IMR-90 (cell line): ENCODE results near the gene PDZD8. TPM values are rescaled to one million over a fixed set of nuclear protein-coding genes. Genes with fewer than 3 reads are reported as not detected.

Experiments
- ATAC-seq: fragments of 200-7000 bp; cut with Tn5 transposase; 2 replicates; pipeline ENCODE4 v1.9.1; 2020; ENCODE audit warnings: low read depth, mild to moderate bottlenecking, moderate library complexity
- BruUV-seq: library from RNA; stranded (reverse); fragments of 400-500 nt; replicated peaks from 2 replicates; lab custom pipeline; 2021; lab: Mats Ljungman, UMichigan
- CTCF ChIA-PET: fragments of 300-600 bp; formaldehyde crosslinking; extraction: SDS; loops from one replicate; lab custom pipeline; 2021; ENCODE audit warnings: antibody characterized with exemption; lab: Yijun Ruan, JAX
- POLR2A ChIA-PET: fragments of 300-600 bp; sonication (Branson Sonifier 250); formaldehyde crosslinking; loops from one replicate; lab custom pipeline; 2022; ENCODE audit warnings: antibody characterized with exemption; ENCODE audit not compliant: unreplicated experiment; lab: Charles Lee
- DNase-seq: peaks from one replicate; pipeline ENCODE4 v3.0.0; 2013
- H2AFZ ChIP-seq: replicated peaks from 2 replicates; pipeline ENCODE3; 2013; ENCODE audit warnings: low read length, mild to moderate bottlenecking; ENCODE audit not compliant: poor library complexity
- H2AK5ac ChIP-seq: 2 replicates; pipeline ENCODE4 v1.6.1; 2013; ENCODE audit warnings: low read depth, low read length, inconsistent platforms
- H2AK9ac ChIP-seq: replicated peaks from 2 replicates; pipeline ENCODE3; 2013; ENCODE audit warnings: mild to moderate bottlenecking, low read depth, low read length, moderate library complexity; ENCODE audit not compliant: poor library complexity
- H2BK120ac ChIP-seq: 2 replicates; pipeline ENCODE4 v1.6.1; 2013; ENCODE audit warnings: low read depth, low read length, inconsistent platforms
- H2BK15ac ChIP-seq: 3 replicates; pipeline ENCODE4 v1.6.1; 2013; ENCODE audit warnings: low read depth, low read length, inconsistent platforms
- H2BK20ac ChIP-seq: 2 replicates; pipeline ENCODE4 v1.6.1; 2013; ENCODE audit warnings: low read depth, mild to moderate bottlenecking, inconsistent platforms, low read length, moderate library complexity
- H2BK5ac ChIP-seq: 2 replicates; pipeline ENCODE4 v1.6.1; 2013; ENCODE audit warnings: mild to moderate bottlenecking, low read depth, low read length, inconsistent platforms; ENCODE audit not compliant: poor library complexity, severe bottlenecking
- H3K14ac ChIP-seq: replicated peaks from 2 replicates; pipeline ENCODE4 v1.6.1; 2013; ENCODE audit warnings: low read depth, low read length, inconsistent platforms
- H3K18ac ChIP-seq: 2 replicates; pipeline ENCODE4 v1.6.1; 2013; ENCODE audit warnings: low read depth, low read length, control low read depth
- H3K23ac ChIP-seq: 2 replicates; pipeline ENCODE4 v1.6.1; 2013; ENCODE audit warnings: low read depth, low read length, inconsistent platforms
- H3K27ac ChIP-seq: 2 replicates; pipeline ENCODE4 v1.5.1; 2013; ENCODE audit warnings: mild to moderate bottlenecking, control low read depth, low read length; ENCODE audit not compliant: insufficient read depth
- H3K27me3 ChIP-seq: 2 replicates; pipeline ENCODE4 v1.6.1; 2013; ENCODE audit warnings: low read length; ENCODE audit not compliant: control insufficient read depth, insufficient read depth
- H3K36me3 ChIP-seq: 2 replicates; pipeline ENCODE4 v1.6.1; 2013; ENCODE audit warnings: low read length, mixed read lengths; ENCODE audit not compliant: control insufficient read depth, insufficient read depth
- H3K4ac ChIP-seq: 2 replicates; pipeline ENCODE4 v1.6.1; 2013; ENCODE audit warnings: low read depth, low read length, inconsistent platforms
- H3K4me1 ChIP-seq: 2 replicates; pipeline ENCODE4 v1.6.1; 2013; ENCODE audit warnings: low read length, mixed read lengths; ENCODE audit not compliant: control insufficient read depth, insufficient read depth
- H3K4me2 ChIP-seq: 2 replicates; pipeline ENCODE4 v1.6.1; 2013; ENCODE audit warnings: low read depth, mild to moderate bottlenecking, control low read depth, low read length, moderate library complexity
- H3K4me3 ChIP-seq: 2 replicates; pipeline ENCODE4 v1.5.1; 2013; ENCODE audit warnings: low read depth, mild to moderate bottlenecking, control low read depth, low read length, moderate library complexity; ENCODE audit not compliant: insufficient read depth
- H3K56ac ChIP-seq: 2 replicates; pipeline ENCODE4 v1.6.1; 2013; ENCODE audit warnings: low read length, inconsistent platforms; ENCODE audit not compliant: insufficient read depth; ENCODE audit errors: extremely low read depth
- H3K79me1 ChIP-seq, 2 experiments: 2 replicates each; pipeline ENCODE4 v1.6.1; 2013; ENCODE audit warnings: low read length in 2 of 2, inconsistent platforms in 1 of 2, low read depth in 1 of 2
- H3K9ac ChIP-seq: 2 replicates; pipeline ENCODE4 v1.6.1; 2013; ENCODE audit warnings: low read depth, low read length, control low read depth
- H3K9me1 ChIP-seq: 2 replicates; pipeline ENCODE4 v1.6.1; 2013; ENCODE audit warnings: low read length, inconsistent platforms; ENCODE audit not compliant: insufficient read depth
- H3K9me3 ChIP-seq: 2 replicates; pipeline ENCODE4 v1.6.1; 2013; ENCODE audit warnings: low read length; ENCODE audit not compliant: control insufficient read depth, insufficient read depth
- H4K20me1 ChIP-seq: 2 replicates; pipeline ENCODE4 v1.6.1; 2013; ENCODE audit warnings: low read length, inconsistent platforms; ENCODE audit not compliant: insufficient read depth
- H4K5ac ChIP-seq: 2 replicates; pipeline ENCODE4 v1.6.1; 2013; ENCODE audit warnings: mild to moderate bottlenecking, low read depth, low read length, control low read depth
- H4K8ac ChIP-seq, 2 experiments: 2 replicates each; pipeline ENCODE4 v1.6.1; 2013; ENCODE audit warnings: low read depth in 2 of 2, low read length in 2 of 2, control low read depth in 1 of 2, inconsistent platforms in 1 of 2
- H4K91ac ChIP-seq: 2 replicates; pipeline ENCODE4 v1.6.1; 2013; ENCODE audit warnings: low read depth, low read length, inconsistent platforms; ENCODE audit not compliant: insufficient read depth
- BHLHE40 ChIP-seq: fragments of 150-350 bp; IDR thresholded peaks from 2 replicates; pipeline ENCODE4 v1.6.1; 2016; ENCODE audit warnings: mild to moderate bottlenecking, low read depth, low read length
- CEBPB ChIP-seq: IDR thresholded peaks from 2 replicates; pipeline ENCODE4 v1.6.1; 2012; ENCODE audit warnings: low read depth, low read length, improper control_type of control experiment
- FOS ChIP-seq: fragments of 150-350 bp; IDR thresholded peaks from 2 replicates; pipeline ENCODE4 v1.6.1; 2016; ENCODE audit warnings: low read depth, low read length
- MAZ ChIP-seq: IDR thresholded peaks from 2 replicates; pipeline ENCODE4 v1.6.1; 2012; ENCODE audit warnings: low read depth, mild to moderate bottlenecking, low read length, improper control_type of control experiment, moderate library complexity, borderline replicate concordance
- MXI1 ChIP-seq: IDR thresholded peaks from 2 replicates; pipeline ENCODE4 v1.6.1; 2012; ENCODE audit warnings: low read depth, mild to moderate bottlenecking, low read length, moderate library complexity, borderline replicate concordance
- POLR2A ChIP-seq: IDR thresholded peaks from 2 replicates; pipeline ENCODE4 v1.6.1; 2012; ENCODE audit warnings: mild to moderate bottlenecking, low read depth, low read length
- RAD21 ChIP-seq: IDR thresholded peaks from 2 replicates; pipeline ENCODE4 v1.6.1; 2012; ENCODE audit warnings: low read length, improper control_type of control experiment
- RFX5 ChIP-seq: IDR thresholded peaks from 2 replicates; pipeline ENCODE4 v1.8.0; 2012; ENCODE audit warnings: low read depth, mild to moderate bottlenecking, low read length, moderate library complexity
- SMC3 ChIP-seq: fragments of 150-350 bp; IDR thresholded peaks from 2 replicates; pipeline ENCODE4 v1.6.1; 2016; ENCODE audit warnings: low read depth, mild to moderate bottlenecking, antibody characterized with exemption, low read length, moderate library complexity
- USF2 ChIP-seq: fragments of 150-350 bp; IDR thresholded peaks from 2 replicates; pipeline ENCODE4 v1.6.1; 2017; ENCODE audit warnings: mild to moderate bottlenecking, antibody characterized with exemption, low read length, low read depth
- WGBS, 2 experiments: methylation state at CpG; one replicate each; pipeline versions ENCODE4 v1.1.5 to v1.1.7; 2013; ENCODE audit warnings: missing lambda C conversion rate in 2 of 2; ENCODE audit not compliant: insufficient read length in 1 of 2; ENCODE audit errors: extremely low coverage in 2 of 2; 5-methylcytosine and 5-hydroxymethylcytosine counted together
- dilution Hi-C: fragments of 300-500 bp; cut with HindIII; formaldehyde crosslinking; loops from one replicate; pipeline ENCODE4 v1.14.3; 2018; ENCODE audit warnings: low sequenced_read_pairs; ENCODE audit not compliant: unreplicated experiment
- in situ Hi-C: fragments of 300-500 bp; cut with MboI; formaldehyde crosslinking; loops from 3 replicates; pipeline ENCODE4 v1.14.3; 2019; ENCODE audit warnings: low sequenced_read_pairs, inconsistent platforms, mixed read lengths
- intact Hi-C: fragments of 100-400 bp; cut with micrococcal nuclease; formaldehyde crosslinking; loops from 2 replicates; pipeline ENCODE4 v1.10.0; 2022
- polyA plus RNA-seq, 3 experiments: library from polyadenylated mRNA; depleted of rRNA; stranded (reverse); fragments of >200 nt; gene quantifications; 2 replicates each; pipeline ENCODE4 v1.2.3, GENCODE V29; 2012; ENCODE audit warnings: low replicate concordance in 1 of 3
- total RNA-seq: library from RNA; depleted of rRNA; stranded (reverse); fragments of >200 nt; gene quantifications from 2 replicates; pipeline ENCODE4 v1.2.3, GENCODE V29; 2012

PDZD8 gene
- total and polyA plus RNA-seq, 2 of the 4 experiments (the other 2 are of a cell fraction) = 11.3 to 20.4 TPM

GRCh38 chr10:117277675-117278074 is 97.6 kb downstream of the PDZD8 start:
- Histone ChIP-seq H4K8ac (no peak overlapping the region), H3K4me3 (no peak overlapping the region), H3K27me3 (no peaks in the 10 kb centered on the region), H2BK20ac (no peak overlapping the region), H3K9ac (no peak overlapping the region), H2BK15ac (no peak overlapping the region), H3K4ac (no peak overlapping the region), H3K27ac (no peak overlapping the region), H4K20me1 (no peaks in the 10 kb centered on the region), H3K4me2 (no peak overlapping the region), H2AK5ac (no peak overlapping the region), H2AFZ (no peak overlapping the region), H4K5ac (no peak overlapping the region), H3K14ac (no peak overlapping the region), H2AK9ac (no peak overlapping the region), H3K4me1 (no peaks in the 10 kb centered on the region), H3K36me3 (no peaks in the 10 kb centered on the region), H4K91ac (no peak overlapping the region), H3K9me1 (no peaks in the 10 kb centered on the region), H3K79me1 (no peaks in the 10 kb centered on the region), H2BK120ac (no peak overlapping the region), H3K18ac (no peak overlapping the region), H3K23ac (no peak overlapping the region), H3K56ac (no peak overlapping the region), H3K9me3 (no peaks in the 10 kb centered on the region), H2BK5ac (no peak overlapping the region)
- BruUV-seq = no TSS peak
- in situ Hi-C loops (no loop called here), dilution Hi-C loops (no loop called here), intact Hi-C loops (no loop called here)
- ChIA-PET POLR2A (no interaction called here), CTCF (interaction anchor here (1.8 kb wide), 1 partner anchor 15 kb away, joined by 4 read pairs; no protein-coding TSS in a partner anchor)
- DNase-seq (no peak), ATAC-seq (no peak)
- TF ChIP-seq FOS (no peak), USF2 (no peak), RFX5 (no peak), CEBPB (no peak), MAZ (no peak), RAD21 (no peak), SMC3 (no peak), BHLHE40 (no peak), MXI1 (no peak), POLR2A (no peak)
- WGBS, 2 experiments = no CpG with 5 or more reads among the region's 2 CpGs
